WERI-Rb-1 (cell line): ENCODE measurements around the gene KRTAP15-1.

Source experiments
- DNase-seq: peaks from one replicate; pipeline ENCODE4 v3.0.0-alpha.2; 2020
- H3K27ac ChIP-seq: fragments of 250-450 bp; sonication (Bioruptor Pico); 2 replicates; pipeline ENCODE4 v1.5.1; 2020; ENCODE audit warnings: mild to moderate bottlenecking, moderate library complexity
- H3K27me3 ChIP-seq: fragments of 250-450 bp; sonication (Bioruptor Pico); 2 replicates; pipeline ENCODE4 v1.5.1; 2021; ENCODE audit warnings: mild to moderate bottlenecking, low read depth, moderate library complexity; ENCODE audit not compliant: insufficient read depth, severe bottlenecking
- H3K36me3 ChIP-seq: fragments of 250-450 bp; sonication (Bioruptor Pico); 2 replicates; pipeline ENCODE4 v1.5.1; 2020; ENCODE audit warnings: mild to moderate bottlenecking, moderate library complexity
- H3K4me3 ChIP-seq: 2 replicates; pipeline ENCODE4 v1.5.1; 2011; ENCODE audit warnings: low read depth, mild to moderate bottlenecking, control low read depth, low read length
- H3K9me3 ChIP-seq: fragments of 250-450 bp; sonication (Bioruptor Pico); 2 replicates; pipeline ENCODE4 v1.5.1; 2021; ENCODE audit warnings: mild to moderate bottlenecking, moderate library complexity; ENCODE audit not compliant: severe bottlenecking
- CTCF ChIP-seq: IDR thresholded peaks from 2 replicates; pipeline ENCODE4 v1.5.1; 2011; ENCODE audit warnings: low read depth, mild to moderate bottlenecking, control low read depth, inconsistent platforms, low read length

The KRTAP15-1 gene

GRCh38 chr21:30443226-30443625 is 3.2 kb downstream of the KRTAP15-1 start:
- H3K4me3 ChIP-seq: no peak overlapping the region
- H3K27ac ChIP-seq: no peak overlapping the region
- H3K9me3 ChIP-seq: no peaks in the 10 kb centered on the region
- DNase-seq: no peak
- H3K36me3 ChIP-seq: no peaks in the 10 kb centered on the region
- H3K27me3 ChIP-seq: peaks cover 94% of the 10 kb centered on the region
- TF ChIP-seq CTCF: no peak

- H3K4me3 ChIP-seq: no peak overlapping the region
- DNase-seq: no peak
- peaks cover 94% of the 10 kb centered on the region for H3K27me3 ChIP-seq
- H3K27ac ChIP-seq: no peak overlapping the region
- no peak for TF ChIP-seq CTCF
- H3K36me3 ChIP-seq: no peaks in the 10 kb centered on the region
- no peaks in the 10 kb centered on the region for H3K9me3 ChIP-seq
Measured at GRCh38 chr21:30444204-30444603, 4.1 kb downstream of the KRTAP15-1 start.

GRCh38 chr21:30447056-30447455 is 7.0 kb downstream of the KRTAP15-1 start:
- TF ChIP-seq CTCF: no peak
- no peaks in the 10 kb centered on the region for H3K36me3 ChIP-seq
- DNase-seq: no peak
- no peak overlapping the region for H3K27ac ChIP-seq
- no peak overlapping the region for H3K4me3 ChIP-seq
- H3K27me3 ChIP-seq: peaks cover 88% of the 10 kb centered on the region
- H3K9me3 ChIP-seq: no peaks in the 10 kb centered on the region

- Histone ChIP-seq H3K27ac (no peak overlapping the region), H3K27me3 (peaks cover 88% of the 10 kb centered on the region), H3K4me3 (no peak overlapping the region), H3K9me3 (no peaks in the 10 kb centered on the region), H3K36me3 (no peaks in the 10 kb centered on the region)
- no peak for DNase-seq
- no peak for TF ChIP-seq CTCF
Measured at GRCh38 chr21:30448514-30448913, 8.4 kb downstream of the KRTAP15-1 start.

- peaks cover 71% of the 10 kb centered on the region for H3K27me3 ChIP-seq
- DNase-seq: no peak
- H3K9me3 ChIP-seq: no peaks in the 10 kb centered on the region
- no peaks in the 10 kb centered on the region for H3K36me3 ChIP-seq
- TF ChIP-seq CTCF: peak; percentile 66
- no peak overlapping the region for H3K27ac ChIP-seq
- H3K4me3 ChIP-seq: no peak overlapping the region
Measured at GRCh38 chr21:30463713-30464112, 23.6 kb downstream of the KRTAP15-1 start.

- Histone ChIP-seq H3K27me3 (peaks cover 78% of the 10 kb centered on the region), H3K27ac (no peak overlapping the region), H3K4me3 (no peak overlapping the region), H3K9me3 (no peaks in the 10 kb centered on the region), H3K36me3 (no peaks in the 10 kb centered on the region)
- no peak for TF ChIP-seq CTCF
- DNase-seq: no peak
Measured at GRCh38 chr21:30468900-30469714, 29.0 kb downstream of the KRTAP15-1 start.
